ENCODE results near the gene COG7.

COG7 gene

GRCh38 chr16:23500862-23501225 is 47.9 kb upstream of the COG7 start:
- TF ChIP-seq EZH2phosphoT487 (IDR thresholded peaks at IDR 0.05; ENCODE audit: borderline replicate concordance, low read length) (no peak), CTCF (IDR thresholded peaks at IDR 0.05; ENCODE audit: low read depth, low read length, poor library complexity, severe bottlenecking) (no peak)
- Histone ChIP-seq H3K79me2 (ENCODE audit: control insufficient read depth, low read length) (peaks cover 100% of the 10 kb centered on the region), H3F3A (ENCODE audit: control insufficient read depth, insufficient read depth) (peaks cover 9% of the 10 kb centered on the region; the same call in 1 of the 2 replicates), H3K9me2 (replicated peaks; ENCODE audit: control insufficient read depth, low read length) (no peaks in the 10 kb centered on the region), H3K9me3 (ENCODE audit: control insufficient read depth, insufficient read depth, low read length) (no peaks in the 10 kb centered on the region), H3K4me2 (ENCODE audit: low read length) (peak overlapping the region; percentile 44), H3K4me3 (ENCODE audit: low read length) (peak overlapping the region; percentile 28), H3K27me3 (ENCODE audit: control insufficient read depth, low read length) (no peaks in the 10 kb centered on the region), H3K4me1 (ENCODE audit: control insufficient read depth, low read length) (peaks cover 89% of the 10 kb centered on the region), H3K36me3 (ENCODE audit: control insufficient read depth, low read length) (peaks cover 99% of the 10 kb centered on the region), H4K20me1 (ENCODE audit: control insufficient read depth, insufficient read depth, low read depth, low read length) (peaks cover 88% of the 10 kb centered on the region), H3K27ac (ENCODE audit: low read depth, low read length) (no peak overlapping the region)

DNA sequence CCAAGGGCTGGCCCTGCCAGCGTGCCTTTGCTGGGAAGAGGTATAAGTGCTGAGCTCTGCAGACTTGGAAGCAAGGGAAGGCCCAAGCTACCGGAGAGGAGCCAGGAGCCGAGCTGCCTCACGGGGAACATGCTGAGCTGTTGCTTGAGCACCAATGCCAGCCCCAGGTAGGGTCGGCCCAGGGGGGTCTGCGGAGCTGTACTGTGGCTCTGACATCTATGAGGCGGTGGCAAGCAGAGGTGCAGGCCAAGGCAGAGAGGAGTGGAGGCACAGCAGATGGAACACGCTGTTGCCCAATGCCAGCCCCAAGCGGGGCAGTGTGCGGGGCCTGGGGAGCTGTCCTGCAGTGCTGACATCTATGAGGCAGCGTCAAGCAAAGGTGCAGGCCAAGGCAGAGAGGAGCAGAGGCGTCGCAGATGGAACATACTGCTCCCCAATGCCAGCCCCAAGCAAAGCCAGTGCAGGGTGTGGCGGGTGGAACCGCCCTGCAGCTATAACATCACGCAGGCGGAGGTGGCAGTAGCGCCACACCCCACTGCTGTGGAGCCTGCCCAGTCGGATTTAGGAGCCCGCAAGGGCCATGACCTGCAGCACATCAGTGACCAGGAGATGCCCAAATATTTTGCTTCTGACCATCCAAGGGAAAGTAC is 47.3 kb upstream of the COG7 start:
- Histone ChIP-seq H3F3A (ENCODE audit: control insufficient read depth, insufficient read depth) (peaks cover 9% of the 10 kb centered on the region; the same call in 1 of the 2 replicates), H3K4me3 (ENCODE audit: low read length) (peak overlapping the region; percentile 28), H3K4me1 (ENCODE audit: control insufficient read depth, low read length) (peaks cover 84% of the 10 kb centered on the region), H3K9me3 (ENCODE audit: control insufficient read depth, insufficient read depth, low read length) (no peaks in the 10 kb centered on the region), H3K36me3 (ENCODE audit: control insufficient read depth, low read length) (peaks cover 99% of the 10 kb centered on the region), H3K79me2 (ENCODE audit: control insufficient read depth, low read length) (peaks cover 100% of the 10 kb centered on the region), H3K27me3 (ENCODE audit: control insufficient read depth, low read length) (no peaks in the 10 kb centered on the region), H3K9me2 (replicated peaks; ENCODE audit: control insufficient read depth, low read length) (no peaks in the 10 kb centered on the region), H3K27ac (ENCODE audit: low read depth, low read length) (no peak overlapping the region), H4K20me1 (ENCODE audit: control insufficient read depth, insufficient read depth, low read depth, low read length) (peaks cover 88% of the 10 kb centered on the region), H3K4me2 (ENCODE audit: low read length) (peak overlapping the region; percentile 44)
- TF ChIP-seq EZH2phosphoT487 (IDR thresholded peaks at IDR 0.05; ENCODE audit: borderline replicate concordance, low read length) (no peak), CTCF (IDR thresholded peaks at IDR 0.05; ENCODE audit: low read depth, low read length, poor library complexity, severe bottlenecking) (no peak)

DNA sequence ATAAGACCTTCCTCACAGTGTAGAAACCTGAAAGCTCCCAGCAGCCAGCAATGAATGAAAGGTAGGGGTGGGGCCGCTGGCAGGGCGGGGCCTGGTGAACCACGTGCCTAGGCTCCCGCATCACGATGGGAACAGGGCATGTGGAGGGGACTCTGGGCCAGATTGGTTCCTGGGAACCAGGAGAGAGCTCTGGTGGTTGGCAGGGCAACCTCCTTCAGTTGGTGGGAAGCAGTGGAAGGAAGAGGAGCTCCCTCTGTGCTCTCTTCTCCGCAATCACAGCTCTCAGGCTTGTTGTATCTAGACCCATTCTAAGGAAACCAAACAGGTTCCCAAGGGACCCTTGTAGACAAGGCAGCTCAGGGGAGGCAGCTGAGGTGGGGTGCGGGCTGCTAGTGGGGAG is 46.8 kb upstream of the COG7 start:
- H3K9me3 ChIP-seq (ENCODE audit: control insufficient read depth, insufficient read depth, low read length), result no peaks in the 10 kb centered on the region
- peaks cover 100% of the 10 kb centered on the region for H3K79me2 ChIP-seq (ENCODE audit: control insufficient read depth, low read length)
- peaks cover 83% of the 10 kb centered on the region for H4K20me1 ChIP-seq (ENCODE audit: control insufficient read depth, insufficient read depth, low read depth, low read length)
- H3K9me2 ChIP-seq (replicated peaks; ENCODE audit: control insufficient read depth, low read length), result no peaks in the 10 kb centered on the region
- peak overlapping the region; percentile 8; the same call in 1 of the 2 replicates for H3K4me3 ChIP-seq (ENCODE audit: low read length)
- H3K27ac ChIP-seq (ENCODE audit: low read depth, low read length), result no peak overlapping the region
- H3K4me2 ChIP-seq (ENCODE audit: low read length), result peak overlapping the region; percentile 44
- TF ChIP-seq CTCF (IDR thresholded peaks at IDR 0.05; ENCODE audit: low read depth, low read length, poor library complexity, severe bottlenecking) (no peak), EZH2phosphoT487 (IDR thresholded peaks at IDR 0.05; ENCODE audit: borderline replicate concordance, low read length) (no peak)
- peaks cover 99% of the 10 kb centered on the region for H3K36me3 ChIP-seq (ENCODE audit: control insufficient read depth, low read length)
- H3F3A ChIP-seq (ENCODE audit: control insufficient read depth, insufficient read depth), result peaks cover 9% of the 10 kb centered on the region
- peaks cover 79% of the 10 kb centered on the region for H3K4me1 ChIP-seq (ENCODE audit: control insufficient read depth, low read length)
- no peaks in the 10 kb centered on the region for H3K27me3 ChIP-seq (ENCODE audit: control insufficient read depth, low read length)

Measured in DOHH2 (cell line).